Muscle of leg (tissue), 11 donors: ENCODE measurements around the gene ACTN1. TPM values are rescaled to one million over a fixed set of nuclear protein-coding genes. Genes with fewer than 3 reads are reported as not detected.

Experiments
- DNase-seq: peaks from one replicate; pipeline ENCODE4 v3.0.0; 2013
- H3K27ac ChIP-seq: one replicate; pipeline ENCODE4 v1.5.1; 2013; ENCODE audit warnings: mild to moderate bottlenecking, low read length, control low read depth
- H3K27me3 ChIP-seq: one replicate; pipeline ENCODE4 v1.6.1; 2013; ENCODE audit warnings: low read length; ENCODE audit not compliant: control insufficient read depth, insufficient read depth
- H3K36me3 ChIP-seq: one replicate; pipeline ENCODE4 v1.6.1; 2013; ENCODE audit warnings: low read length; ENCODE audit not compliant: control insufficient read depth, insufficient read depth
- H3K4me1 ChIP-seq: one replicate; pipeline ENCODE4 v1.6.1; 2013; ENCODE audit warnings: low read length; ENCODE audit not compliant: control insufficient read depth, insufficient read depth
- H3K4me3 ChIP-seq: one replicate; pipeline ENCODE4 v1.5.1; 2013; ENCODE audit warnings: low read length, control low read depth
- H3K9me3 ChIP-seq: replicated peaks from 2 replicates; pipeline ENCODE4 v1.6.1; 2013; ENCODE audit warnings: low read depth, low read length; ENCODE audit not compliant: control insufficient read depth
- WGBS: methylation state at CpG from one replicate; pipeline ENCODE4 v1.1.5; 2013; ENCODE audit warnings: missing lambda C conversion rate; ENCODE audit not compliant: insufficient coverage; 5-methylcytosine and 5-hydroxymethylcytosine counted together
- polyA plus RNA-seq, 8 donors: library from polyadenylated mRNA; unstranded; fragments of 120-200 nt; gene quantifications; one replicate each; pipeline versions ENCODE4 v1.2.1 to v1.2.3, GENCODE V29; 2013; ENCODE audit warnings: inconsistent platforms in 1 of 8, low replicate concordance in 1 of 8; ENCODE audit not compliant: insufficient read length in 8 of 8, insufficient read depth in 1 of 8
- total RNA-seq: library from RNA; stranded (reverse); fragments of 120-200 nt; gene quantifications from one replicate; pipeline ENCODE4 v1.2.4, GENCODE V29; 2013

Gene ACTN1
- total and polyA plus RNA-seq, 9 donors, result 30.3 to 58.5 (median 48.5) TPM

DNA sequence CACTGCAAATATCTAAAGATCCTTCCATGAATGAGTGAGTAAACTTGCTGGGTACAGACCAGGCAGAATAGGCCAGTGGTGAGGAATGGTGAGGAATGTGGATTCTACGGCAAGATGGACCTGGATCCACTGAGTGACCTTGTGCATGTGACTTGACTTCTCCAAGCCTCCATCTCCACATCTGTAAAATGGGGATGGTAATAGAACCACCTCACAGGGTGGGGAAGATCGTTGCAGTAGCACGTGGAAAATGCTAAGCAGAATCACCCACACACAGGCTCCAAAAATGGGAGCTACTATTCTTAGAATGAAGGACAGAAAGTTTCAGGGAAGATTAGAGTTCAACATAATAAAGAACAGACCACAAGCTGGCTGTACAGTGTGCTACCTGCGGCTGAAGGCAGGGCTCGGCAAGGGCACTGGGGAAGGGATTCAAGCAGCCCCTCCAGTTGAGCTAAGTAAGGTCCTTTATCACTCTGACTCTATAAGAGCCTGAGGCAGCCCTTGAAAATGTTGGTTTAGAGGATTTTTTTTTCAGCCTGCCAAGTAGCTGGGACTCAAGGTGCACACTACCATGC, 47.5 kb downstream of the ACTN1 start:
- peaks cover 3% of the 10 kb centered on the region for H3K36me3 ChIP-seq
- 75% methylated on average over 2 of the region's 5 CpGs for WGBS
- no peak overlapping the region for H3K27ac ChIP-seq
- H3K4me3 ChIP-seq, result no peak overlapping the region
- peaks cover 28% of the 10 kb centered on the region for H3K4me1 ChIP-seq
- no peak for DNase-seq
- H3K9me3 ChIP-seq, result no peaks in the 10 kb centered on the region
- H3K27me3 ChIP-seq, result no peaks in the 10 kb centered on the region

- H3K4me3 ChIP-seq, result no peak overlapping the region
- H3K27me3 ChIP-seq, result no peaks in the 10 kb centered on the region
- WGBS, result 82% methylated on average over 3 of the region's 3 CpGs
- peaks cover 4% of the 10 kb centered on the region for H3K9me3 ChIP-seq
- H3K36me3 ChIP-seq, result peaks cover 3% of the 10 kb centered on the region
- DNase-seq, result no peak
- peaks cover 24% of the 10 kb centered on the region for H3K4me1 ChIP-seq
- H3K27ac ChIP-seq, result no peak overlapping the region
Measured at GRCh38 chr14:68931063-68931462, 48.0 kb downstream of the ACTN1 start.

DNA sequence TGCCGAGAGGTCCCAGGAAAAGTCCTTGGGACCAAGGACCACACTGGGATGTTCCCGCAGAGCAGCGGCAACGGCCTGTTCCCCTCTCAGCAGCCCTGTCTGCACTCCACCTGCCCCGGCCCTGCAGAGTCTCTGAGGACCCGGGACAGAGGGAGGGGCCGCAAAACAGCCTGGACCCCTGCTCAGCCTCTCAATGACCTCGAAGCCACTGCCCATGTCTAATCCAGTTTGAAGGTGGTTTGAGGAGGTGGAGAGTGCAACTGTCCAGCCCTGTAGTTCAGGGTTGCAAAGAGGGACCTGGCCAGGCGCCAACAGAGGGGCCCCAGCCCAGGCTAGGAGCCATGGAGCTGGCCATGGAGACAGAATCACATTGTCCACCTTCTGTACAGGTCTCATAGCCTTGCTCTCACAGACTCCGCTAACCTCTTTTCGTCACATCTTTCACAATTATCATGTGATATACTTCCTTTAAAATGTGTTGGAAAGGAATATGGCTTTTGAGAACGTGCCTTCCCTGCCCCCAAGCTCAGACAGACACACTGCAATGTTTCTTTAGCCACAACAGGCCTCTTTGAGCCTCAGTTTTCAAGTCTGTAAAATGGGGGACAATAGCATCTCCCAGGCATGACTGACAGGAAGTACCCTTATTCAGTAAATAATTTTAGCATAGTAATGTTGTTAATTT, 49.3 kb downstream of the ACTN1 start:
- peaks cover 8% of the 10 kb centered on the region for H3K36me3 ChIP-seq
- WGBS, result 90% methylated on average over 3 of the region's 12 CpGs
- no peak overlapping the region for H3K27ac ChIP-seq
- peaks cover 18% of the 10 kb centered on the region for H3K4me1 ChIP-seq
- H3K4me3 ChIP-seq, result no peak overlapping the region
- H3K27me3 ChIP-seq, result no peaks in the 10 kb centered on the region
- H3K9me3 ChIP-seq, result peaks cover 8% of the 10 kb centered on the region
- no peak for DNase-seq

DNA sequence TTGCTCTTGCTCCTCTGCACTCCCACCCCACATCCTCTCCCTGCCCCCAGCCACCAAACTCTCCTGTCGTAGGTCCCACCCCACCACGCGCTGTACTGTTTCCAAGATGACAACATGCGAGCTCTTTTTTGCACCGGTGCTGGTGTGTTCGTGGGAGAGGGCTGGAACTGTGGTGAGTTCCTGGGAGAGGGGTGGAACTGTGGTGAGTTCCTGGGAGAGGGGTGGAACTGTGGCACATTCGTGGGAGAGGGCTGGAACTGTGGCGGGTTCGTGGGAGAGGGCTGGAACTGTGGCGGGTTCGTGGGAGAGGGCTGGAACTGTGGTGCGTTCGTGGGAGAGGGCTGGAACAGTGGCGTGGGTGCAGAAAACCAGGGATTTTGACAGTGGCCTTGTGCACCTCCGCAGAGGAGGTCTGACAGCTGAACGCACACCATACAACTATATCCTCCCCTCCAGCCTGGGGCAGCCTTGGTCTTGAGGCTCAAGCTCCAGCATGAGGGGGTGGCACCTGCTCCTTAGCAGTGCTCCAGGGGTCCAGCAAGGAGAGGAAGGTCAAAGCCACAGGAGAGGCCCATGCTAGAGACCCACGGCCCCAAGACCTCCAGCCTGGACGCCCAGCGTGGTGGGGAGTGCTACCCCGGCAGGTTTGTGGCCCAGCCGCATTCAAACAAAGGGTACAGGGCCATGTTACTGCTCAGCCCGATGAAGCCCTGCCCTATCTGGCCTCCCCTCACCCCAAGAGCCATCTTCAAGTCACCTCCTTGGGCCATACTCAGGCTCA, 50.1 kb downstream of the ACTN1 start:
- Histone ChIP-seq H3K4me3 (no peak overlapping the region), H3K27ac (no peak overlapping the region), H3K4me1 (peaks cover 21% of the 10 kb centered on the region), H3K27me3 (no peaks in the 10 kb centered on the region), H3K36me3 (peaks cover 10% of the 10 kb centered on the region), H3K9me3 (peaks cover 8% of the 10 kb centered on the region)
- no peak for DNase-seq
- 63% methylated on average over 10 of the region's 22 CpGs for WGBS

GRCh38 chr14:68927956-68928675, 51.0 kb downstream of the ACTN1 start:
- peaks cover 10% of the 10 kb centered on the region for H3K36me3 ChIP-seq
- H3K4me1 ChIP-seq, result peaks cover 17% of the 10 kb centered on the region
- no peaks in the 10 kb centered on the region for H3K27me3 ChIP-seq
- DNase-seq, result no peak
- no peak overlapping the region for H3K4me3 ChIP-seq
- 10% methylated on average over 2 of the region's 9 CpGs for whole genome bisulfite sequencing
- H3K27ac ChIP-seq, result peak overlapping the region; percentile 5
- peaks cover 8% of the 10 kb centered on the region for H3K9me3 ChIP-seq

DNA sequence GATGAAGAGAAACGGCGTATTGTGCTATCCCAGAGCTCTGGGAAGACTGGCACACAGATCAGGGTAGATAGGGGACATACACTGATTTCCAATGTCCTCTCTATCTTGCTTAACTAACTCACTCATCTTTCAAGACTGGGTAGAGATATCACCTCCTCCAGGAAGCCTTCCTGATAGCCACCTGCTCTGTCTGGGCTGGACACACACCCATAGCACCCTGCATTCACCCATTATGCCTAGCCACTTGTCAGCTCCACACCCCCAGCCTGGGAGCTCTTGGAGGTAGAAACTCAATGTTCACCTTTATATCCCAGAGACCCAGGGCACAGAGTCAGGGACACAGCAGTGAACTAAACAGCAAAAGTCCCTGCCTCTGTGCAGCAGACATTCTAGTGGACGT, 52.0 kb downstream of the ACTN1 start:
- Histone ChIP-seq H3K4me1 (peaks cover 27% of the 10 kb centered on the region), H3K36me3 (peaks cover 10% of the 10 kb centered on the region), H3K27me3 (no peaks in the 10 kb centered on the region), H3K4me3 (no peak overlapping the region), H3K9me3 (peaks cover 8% of the 10 kb centered on the region), H3K27ac (no peak overlapping the region)
- WGBS, result 95% methylated on average over 3 of the region's 3 CpGs
- DNase-seq, result no peak

- peaks cover 34% of the 10 kb centered on the region for H3K4me1 ChIP-seq
- WGBS, result no CpG with 5 or more reads among the region's 1 CpG
- no peak overlapping the region for H3K4me3 ChIP-seq
- peaks cover 10% of the 10 kb centered on the region for H3K36me3 ChIP-seq
- DNase-seq, result no peak
- H3K27me3 ChIP-seq, result no peaks in the 10 kb centered on the region
- no peak overlapping the region for H3K27ac ChIP-seq
- H3K9me3 ChIP-seq, result peaks cover 8% of the 10 kb centered on the region
Measured at GRCh38 chr14:68926236-68926635, 52.9 kb downstream of the ACTN1 start.

DNA sequence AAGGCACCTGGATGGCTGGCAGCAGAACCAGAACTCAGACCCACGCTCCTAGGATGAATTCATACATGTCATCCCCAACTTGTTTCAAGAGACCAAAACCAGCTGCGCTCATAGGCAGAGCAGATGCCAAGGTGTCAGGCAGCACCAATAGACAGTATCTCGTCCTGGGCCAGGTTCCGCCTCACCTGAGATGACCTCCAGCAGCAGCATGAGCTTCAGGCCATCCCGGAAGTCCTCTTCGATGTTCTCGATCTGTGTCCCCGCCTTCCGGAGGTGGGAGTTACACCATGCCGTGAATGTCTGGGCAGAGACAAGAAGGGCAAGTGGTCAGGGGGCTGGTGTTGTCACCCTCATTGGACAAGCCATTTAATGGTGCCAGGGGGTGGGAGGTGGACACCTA, 53.7 kb downstream of the ACTN1 start:
- DNase-seq, result no peak
- Histone ChIP-seq H3K36me3 (peaks cover 14% of the 10 kb centered on the region), H3K4me1 (peaks cover 34% of the 10 kb centered on the region), H3K27ac (no peak overlapping the region), H3K9me3 (peaks cover 8% of the 10 kb centered on the region), H3K27me3 (no peaks in the 10 kb centered on the region), H3K4me3 (no peak overlapping the region)
- 93% methylated on average over 3 of the region's 10 CpGs for WGBS

DNA sequence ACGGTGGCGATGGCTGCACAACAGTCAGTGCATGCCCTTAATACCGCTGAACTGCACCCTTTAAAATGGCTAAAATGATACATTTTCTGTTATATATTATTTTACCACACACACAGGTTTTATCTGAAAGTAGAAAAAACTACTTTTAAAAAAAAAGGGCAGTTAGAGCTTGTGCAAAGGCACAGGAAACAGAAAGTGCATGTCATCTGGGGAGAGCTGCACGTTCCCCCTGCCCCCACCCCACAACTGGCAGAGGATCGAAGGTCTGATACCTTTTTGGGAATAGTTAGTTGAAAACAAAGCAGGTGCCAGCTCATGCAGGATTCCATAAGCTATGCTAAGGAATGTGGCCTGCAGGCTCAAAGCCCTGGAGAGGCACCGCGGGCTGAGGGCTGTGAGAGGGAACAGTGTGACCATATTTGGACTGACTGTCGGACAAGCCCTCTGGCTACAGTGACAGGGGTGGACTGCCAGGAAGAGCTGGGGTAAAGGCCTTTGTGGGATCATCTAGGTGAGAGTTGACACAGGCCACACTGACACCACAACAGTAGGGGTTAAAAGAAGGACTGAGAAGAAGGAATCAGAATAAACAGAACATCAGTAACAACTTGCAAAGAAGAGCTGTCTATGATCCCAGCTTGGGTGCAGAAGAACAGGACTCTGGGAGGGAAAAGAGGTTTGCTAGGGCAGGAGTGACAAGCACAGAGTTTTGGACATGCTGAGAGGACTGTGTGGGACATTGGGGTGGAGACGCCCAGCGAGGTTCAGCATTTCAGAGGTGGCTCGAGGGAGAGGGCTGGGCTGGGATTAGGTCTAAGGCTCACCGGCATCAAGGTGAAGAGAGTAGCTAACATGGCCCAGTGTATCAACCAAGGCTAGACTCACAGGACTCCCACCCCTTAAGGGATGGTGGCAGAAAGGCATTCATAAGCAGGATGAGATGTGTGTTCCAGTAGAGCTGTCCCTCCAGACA, 54.6 kb downstream of the ACTN1 start:
- peaks cover 8% of the 10 kb centered on the region for H3K9me3 ChIP-seq
- 88% methylated on average over 3 of the region's 12 CpGs for whole genome bisulfite sequencing
- H3K4me1 ChIP-seq, result peaks cover 31% of the 10 kb centered on the region

More for the DNA sequence above, 54.6 kb downstream of the ACTN1 start:
- no peak overlapping the region for H3K4me3 ChIP-seq
- peaks cover 15% of the 10 kb centered on the region for H3K36me3 ChIP-seq
- no peak for DNase-seq
- H3K27me3 ChIP-seq, result no peaks in the 10 kb centered on the region
- peak overlapping the region; percentile 31 for H3K27ac ChIP-seq
